GM21619 (cell line): ENCODE data around the gene DGKD.

Experiments used
- ATAC-seq: cut with Tn5 transposase; IDR thresholded peaks from one replicate; pipeline ENCODE4 v1.9.1; 2021; ENCODE audit not compliant: unreplicated experiment

The DGKD gene

DNA sequence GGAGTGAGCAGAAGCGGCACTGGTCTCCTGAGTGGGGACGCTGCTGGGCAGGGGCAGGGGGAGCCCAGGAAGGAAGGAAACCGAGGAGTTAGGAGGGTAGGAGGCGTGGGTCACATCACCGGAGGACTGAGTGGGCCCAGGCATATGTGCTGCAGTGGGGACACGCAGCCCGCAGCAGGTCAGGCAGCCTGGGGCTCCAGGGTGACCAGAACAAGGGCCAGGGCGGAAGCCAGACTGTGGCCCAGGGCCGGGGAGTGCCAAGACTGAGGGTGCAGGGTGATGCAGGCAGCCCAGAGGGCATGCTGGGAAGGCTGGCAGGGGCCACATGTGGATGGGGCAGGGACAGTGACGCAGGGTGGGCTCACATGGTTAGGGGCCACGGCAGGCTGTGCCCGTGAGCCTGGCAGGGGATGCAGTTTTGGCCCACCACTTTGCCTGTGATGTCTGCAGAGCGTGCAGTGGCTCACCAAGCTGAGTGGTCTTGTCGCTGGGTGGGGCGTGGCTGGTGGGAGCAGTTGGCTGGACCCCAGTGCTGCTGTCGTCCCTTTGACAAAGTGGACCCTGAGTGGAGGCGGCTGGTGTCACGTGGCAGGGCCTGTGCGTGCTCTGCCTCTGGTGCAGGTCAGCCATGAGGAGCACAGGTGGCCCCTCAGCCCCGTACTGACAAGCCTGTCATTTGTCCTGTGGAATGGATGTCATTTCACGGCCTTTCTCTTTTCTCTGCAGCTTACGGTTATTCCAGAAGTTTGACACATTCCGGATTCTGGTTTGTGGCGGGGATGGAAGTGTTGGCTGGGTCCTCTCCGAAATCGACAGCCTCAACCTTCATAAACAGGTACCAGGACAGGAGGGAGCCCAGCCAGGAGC is 87.1 kb downstream of the DGKD start:
- ATAC-seq = no peak

DNA sequence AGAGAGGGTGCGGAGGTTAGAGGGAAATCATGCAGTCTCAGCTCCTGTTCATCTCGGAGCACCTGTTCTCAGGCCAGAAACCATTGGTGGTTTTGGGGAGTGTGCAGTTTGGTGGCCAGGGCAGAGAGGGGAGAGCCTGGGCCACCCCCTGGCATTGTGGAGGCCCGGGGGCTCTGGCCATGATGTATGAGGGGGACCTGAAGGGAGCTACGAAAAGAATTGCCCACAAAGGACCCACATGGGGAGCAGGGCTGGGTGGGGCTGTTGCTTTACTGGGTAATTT is 87.7 kb downstream of the DGKD start:
- no peak for ATAC-seq

DNA sequence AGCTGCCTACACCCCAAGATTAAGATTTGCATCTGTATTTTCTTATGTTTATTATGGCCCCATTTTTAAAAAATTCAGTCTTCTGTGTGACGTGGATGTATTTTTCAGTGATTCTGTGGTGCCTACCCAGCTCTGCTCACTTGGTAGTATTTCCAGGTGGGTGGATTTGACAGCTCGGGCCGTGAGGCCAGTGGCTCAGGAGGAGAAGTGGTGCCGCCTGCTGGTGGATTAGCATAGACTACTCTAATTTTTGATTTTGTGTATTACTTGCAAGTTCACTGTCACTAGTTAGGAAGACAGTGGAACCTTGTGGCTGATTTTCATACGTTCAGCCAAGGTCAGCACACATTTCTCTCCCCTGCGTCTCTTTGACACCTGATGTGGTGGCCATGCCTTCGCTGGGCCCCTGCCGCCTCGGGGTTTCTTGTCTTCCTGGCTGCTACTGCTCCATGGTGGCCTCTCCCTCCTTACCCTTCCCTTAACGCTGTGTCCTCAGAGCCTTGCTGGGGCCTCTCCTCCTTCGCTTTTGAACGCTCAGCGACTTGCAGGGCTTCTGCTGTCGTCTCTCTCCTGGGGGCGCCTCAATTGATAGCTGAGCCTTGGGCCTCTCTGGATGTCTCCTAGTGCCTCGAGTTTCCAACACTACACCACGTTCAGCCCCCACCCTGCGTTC is 89.4 kb downstream of the DGKD start:
- peak; percentile 62 for ATAC-seq

DNA sequence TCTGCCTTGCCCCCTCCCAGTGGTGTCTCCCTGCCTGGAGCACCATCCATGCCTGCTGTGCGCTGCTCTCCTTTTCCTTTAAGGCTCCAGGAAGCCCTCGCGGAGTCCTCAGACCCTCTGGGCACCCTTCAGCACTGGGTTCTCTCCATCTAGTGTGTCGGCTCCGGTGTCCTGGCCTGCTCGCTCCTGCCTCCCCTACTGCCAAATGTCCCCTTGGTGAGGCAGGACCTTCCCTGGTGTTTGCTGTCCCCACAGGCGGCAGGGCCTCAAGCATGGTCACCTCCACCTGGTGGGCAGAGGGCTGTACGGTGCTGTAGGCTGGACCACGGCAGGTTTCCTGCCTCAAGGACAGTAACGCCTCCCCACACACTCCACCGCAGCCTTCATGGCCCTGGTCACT is 90.2 kb downstream of the DGKD start:
- no peak for ATAC-seq

DNA sequence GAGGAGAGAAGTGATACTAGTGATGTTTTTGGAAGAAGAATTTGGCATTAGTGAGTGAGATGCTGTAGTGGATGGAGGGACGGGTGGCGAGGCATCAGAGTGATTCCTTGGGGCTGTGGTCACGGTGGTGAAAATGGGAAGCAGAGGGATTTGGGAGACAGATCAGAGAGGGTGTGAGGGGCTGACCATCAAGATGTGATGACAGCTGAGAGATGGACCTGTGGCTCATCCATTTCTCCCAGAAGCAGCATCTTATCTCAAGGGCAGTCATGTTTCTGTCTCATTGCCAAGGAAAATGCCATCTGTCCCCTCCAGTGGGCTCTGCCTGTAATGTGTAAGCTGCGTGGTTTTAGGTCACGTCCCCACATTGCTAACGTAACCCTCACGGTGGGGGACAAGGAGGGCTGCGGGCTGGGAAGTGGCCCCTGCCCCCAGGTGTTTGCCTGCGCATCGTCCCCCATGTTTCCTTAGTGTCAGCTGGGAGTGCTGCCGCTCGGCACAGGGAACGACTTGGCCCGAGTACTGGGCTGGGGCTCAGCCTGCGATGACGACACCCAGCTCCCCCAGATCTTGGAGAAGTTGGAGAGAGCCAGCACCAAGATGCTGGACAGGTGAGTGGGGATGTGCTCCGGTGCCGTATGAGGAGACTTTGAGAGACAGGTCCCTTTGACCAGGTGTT is 91.0 kb downstream of the DGKD start:
- ATAC-seq = no peak

DNA sequence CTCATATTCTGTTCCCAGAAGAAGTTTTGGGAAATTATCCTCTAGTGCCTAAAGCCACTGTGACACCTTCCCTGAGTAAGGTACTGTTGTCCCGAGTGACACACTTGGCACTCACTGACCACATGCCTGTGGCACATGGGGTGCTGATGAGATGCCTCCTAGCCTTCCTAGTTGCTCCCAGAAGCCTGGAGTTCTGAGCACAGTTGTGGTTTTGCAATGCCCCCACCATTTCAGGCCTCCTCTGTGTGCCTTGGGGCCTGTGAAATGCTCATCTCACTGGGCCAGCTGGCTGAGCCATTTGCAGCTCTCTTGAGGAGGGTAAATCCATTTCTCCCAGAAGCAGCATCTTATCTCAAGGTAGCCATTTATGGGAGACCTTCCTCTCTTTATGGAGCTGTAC is 91.8 kb downstream of the DGKD start:
- ATAC-seq = no peak

DNA sequence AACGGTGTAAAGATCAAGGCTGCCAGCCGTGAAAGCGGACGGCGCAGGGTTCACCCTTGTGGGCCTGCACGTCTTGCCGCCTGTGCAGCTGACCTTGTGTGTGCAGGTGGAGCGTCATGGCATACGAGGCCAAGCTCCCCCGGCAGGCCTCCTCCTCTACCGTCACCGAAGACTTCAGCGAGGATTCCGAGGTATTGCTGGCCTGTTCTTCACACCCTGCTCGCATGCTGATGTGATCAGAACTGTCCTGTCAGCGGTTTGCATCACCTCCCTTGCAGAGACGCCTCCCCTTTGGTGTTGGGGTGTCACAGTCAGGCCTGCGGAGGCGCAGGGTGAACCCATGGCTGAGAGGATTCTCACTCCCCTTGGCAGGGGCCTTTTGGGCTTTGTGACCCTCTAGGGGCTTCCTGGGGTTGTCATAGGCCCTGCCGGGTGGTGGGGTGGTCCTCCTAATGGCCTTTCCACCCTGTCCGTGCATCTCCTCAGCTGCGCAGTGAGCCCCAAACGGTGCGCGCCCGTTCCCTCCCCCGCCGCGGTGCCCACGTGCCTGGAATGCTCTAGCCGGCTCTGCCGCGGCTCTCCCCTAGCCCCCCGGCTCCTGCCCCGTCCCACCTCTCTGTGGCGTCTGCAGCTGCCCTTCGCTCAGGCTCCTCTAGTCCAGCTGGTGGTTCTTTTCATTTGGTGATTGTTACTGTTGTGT is 92.5 kb downstream of the DGKD start:
- no peak for ATAC-seq

DNA sequence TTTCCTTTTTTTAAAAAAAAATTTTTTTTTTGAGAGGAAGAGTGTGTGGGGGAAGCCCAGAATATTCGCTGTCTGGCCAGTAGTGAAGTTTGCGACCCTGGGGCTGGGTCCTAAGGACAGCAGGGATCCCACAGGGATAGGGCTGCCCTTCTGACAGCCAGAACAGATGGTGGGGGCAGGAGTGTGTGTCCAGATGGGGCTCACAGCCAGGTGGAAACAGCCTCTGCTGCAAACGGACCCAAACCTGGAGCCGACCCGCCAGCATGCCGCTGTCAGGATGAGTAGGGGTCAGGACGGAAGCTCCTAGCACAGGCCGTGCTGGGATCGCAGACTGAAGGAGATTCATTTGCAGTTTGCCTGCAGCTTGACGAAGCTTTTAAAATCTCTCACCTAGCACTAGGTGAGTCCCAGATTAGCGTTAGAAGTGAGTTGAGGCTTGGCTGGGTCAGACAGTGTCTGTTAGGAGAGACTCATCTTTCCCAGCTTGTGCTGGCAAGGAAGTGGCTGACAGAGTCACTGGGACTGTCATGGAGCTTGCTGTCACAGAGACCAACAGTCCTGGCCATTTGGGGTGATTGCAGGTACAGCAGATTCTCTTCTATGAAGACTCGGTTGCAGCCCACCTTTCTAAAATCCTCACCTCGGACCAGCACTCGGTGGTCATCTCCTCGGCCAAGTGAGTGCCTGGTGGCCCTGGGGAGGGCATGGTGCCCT is 93.4 kb downstream of the DGKD start:
- no peak for ATAC-seq

DNA sequence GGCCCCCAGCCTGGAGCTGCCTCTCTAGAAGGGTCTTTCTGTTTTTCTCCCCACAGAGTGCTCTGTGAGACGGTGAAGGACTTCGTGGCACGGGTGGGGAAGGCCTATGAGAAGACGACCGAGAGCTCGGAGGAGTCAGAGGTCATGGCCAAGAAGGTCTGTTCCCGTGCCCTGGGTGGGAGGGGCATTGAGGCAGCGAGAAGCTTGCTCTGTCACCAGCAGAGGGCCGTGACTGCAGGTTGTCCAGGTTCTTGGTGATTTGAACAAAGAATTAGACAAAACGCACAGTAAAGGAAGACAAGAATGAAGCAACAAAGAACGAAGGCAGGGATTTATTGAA is 93.9 kb downstream of the DGKD start:
- no peak for ATAC-seq

DNA sequence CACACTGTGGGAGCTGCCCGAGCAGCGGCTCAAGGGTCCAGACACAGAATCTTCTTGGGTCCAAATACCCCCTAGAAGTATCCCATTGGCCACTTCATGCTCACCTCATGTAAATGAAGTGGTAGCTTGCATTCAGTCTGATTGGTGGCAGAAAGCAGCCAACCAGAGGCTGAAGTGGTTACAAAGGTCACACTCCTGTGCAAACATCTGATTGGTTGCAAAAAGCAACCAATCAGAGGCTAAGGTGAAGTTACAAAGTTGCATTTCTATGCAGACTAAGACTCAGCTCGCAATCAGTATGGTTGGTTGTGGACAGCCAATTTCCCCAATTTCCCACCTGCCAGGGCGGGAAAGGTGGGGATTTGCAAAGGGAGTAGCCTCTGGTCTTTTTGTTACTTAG is 94.3 kb downstream of the DGKD start:
- no peak for ATAC-seq

DNA sequence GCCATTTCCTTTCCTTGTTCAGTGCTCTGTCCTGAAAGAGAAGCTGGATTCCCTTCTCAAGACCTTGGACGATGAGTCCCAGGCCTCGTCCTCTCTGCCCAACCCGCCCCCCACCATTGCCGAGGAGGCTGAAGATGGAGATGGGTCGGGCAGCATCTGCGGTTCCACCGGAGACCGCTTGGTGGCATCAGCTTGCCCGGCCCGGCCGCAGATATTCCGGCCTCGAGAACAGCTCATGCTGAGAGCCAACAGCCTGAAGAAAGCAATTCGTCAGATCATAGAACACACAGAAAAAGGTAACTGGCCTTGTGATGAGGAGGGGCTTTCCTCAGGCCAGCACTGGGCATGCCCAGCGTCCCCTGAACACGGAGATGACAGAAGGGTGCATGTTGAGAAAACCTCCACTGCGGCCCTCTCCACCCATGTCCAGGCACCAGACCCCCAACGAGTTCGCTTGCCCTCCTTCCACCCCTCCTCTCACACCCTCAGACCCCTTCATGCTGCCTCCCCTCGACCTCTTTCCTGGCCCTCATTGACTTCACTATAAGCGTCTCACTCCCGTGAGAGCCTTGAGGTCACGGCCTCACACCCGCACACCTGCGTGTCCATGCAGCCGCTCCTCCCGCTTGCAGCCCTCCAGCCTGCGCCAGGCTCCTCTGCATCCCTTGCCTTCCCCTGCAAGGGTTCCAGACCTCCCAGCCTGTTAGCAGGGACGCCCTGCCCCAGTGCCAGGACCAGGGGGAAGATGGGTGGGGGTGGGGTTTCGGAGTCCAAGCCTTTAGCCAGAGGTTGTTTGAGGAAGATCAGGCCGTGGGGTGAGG is 95.0 kb downstream of the DGKD start:
- ATAC-seq = no peak

DNA sequence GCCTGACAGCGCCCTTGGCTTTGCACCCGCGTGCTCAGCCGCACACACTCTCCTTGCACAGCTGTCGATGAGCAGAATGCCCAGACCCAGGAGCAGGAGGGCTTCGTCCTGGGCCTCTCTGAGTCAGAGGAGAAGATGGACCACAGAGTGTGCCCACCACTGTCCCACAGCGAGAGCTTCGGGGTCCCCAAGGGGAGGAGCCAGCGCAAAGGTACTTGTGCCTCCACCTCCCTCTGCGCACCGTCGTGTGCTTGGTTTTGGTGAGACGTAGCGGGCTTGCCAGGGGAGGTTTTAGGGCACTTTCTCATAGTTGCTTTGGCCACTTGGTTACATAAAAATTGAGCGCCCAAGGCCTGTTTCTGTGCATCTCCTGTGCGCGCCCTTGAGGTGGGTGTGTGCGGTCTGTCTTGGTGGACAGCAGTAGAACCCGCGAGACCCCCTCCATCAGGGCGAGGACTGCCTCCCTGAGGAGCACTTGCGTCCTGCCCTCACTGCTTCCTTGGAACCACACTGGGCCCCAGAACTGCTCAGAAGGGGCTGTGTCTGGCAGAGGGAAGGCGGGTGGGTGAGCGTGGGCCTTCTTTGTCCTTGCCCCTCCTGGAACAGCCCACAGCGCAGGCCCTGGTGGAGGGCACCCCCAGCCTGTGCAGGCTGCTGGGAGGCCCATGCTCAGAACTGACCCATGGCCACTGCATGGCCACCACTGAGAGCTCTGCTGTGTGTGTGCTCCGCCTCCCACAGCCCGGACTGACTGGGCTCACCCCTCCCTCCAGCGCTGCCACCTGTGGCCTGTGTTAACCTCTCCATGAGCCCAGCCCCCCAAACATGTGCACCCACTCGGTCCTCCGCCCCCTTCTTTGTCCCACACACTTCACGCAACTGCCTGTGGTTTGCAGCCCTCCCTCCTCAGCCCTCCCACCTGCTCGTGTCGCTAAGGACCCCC is 95.9 kb downstream of the DGKD start:
- ATAC-seq = no peak

DNA sequence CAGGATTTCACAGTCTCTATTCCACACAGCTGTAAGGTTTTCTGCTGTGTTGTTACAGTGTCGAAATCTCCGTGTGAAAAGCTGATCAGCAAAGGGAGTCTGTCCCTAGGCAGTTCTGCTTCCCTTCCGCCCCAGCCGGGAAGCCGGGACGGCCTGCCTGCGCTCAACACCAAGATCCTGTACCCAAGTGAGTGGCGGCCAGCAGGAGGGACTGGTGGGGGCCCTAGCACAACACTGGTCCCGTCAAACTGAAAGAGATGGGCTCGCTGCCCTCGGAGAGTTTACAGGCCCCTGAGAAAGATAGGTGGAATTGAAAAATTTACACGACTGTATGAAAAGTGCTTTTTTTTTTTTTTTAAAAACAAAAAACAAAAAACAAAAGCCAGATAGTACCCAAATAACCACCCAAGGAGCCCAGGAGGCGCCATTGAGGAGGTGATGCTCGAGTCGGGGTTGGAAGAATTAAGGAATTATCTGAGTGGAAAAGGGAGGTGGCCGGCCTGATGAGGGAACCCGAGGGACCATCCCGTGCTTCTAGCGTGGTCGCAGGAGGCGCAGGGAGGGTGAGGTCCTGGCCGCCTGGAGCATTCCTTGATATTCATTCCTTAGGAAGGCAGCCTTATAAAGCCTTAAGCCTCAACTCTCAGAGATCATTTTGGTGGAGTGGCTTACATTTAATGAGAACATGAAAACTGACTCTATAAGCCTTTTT is 96.7 kb downstream of the DGKD start:
- ATAC-seq = no peak

DNA sequence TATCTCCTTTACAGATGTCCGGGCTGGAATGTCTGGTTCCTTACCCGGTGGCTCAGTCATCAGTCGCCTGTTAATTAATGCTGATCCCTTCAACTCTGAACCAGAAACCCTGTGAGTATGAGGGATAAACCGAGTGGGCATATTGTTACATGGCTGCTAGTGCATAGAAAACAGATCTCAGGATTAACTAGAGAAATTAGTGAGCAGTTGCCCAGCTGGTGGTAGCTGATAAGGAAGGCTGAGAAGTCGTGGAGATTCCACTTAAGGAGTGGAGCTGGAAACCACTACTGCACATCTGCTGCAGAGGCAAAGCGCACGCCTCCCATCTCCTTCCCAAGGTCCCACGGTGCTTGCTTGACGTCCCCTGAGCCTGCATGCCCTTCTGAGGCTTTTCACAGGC is 97.7 kb downstream of the DGKD start:
- no peak for ATAC-seq

DNA sequence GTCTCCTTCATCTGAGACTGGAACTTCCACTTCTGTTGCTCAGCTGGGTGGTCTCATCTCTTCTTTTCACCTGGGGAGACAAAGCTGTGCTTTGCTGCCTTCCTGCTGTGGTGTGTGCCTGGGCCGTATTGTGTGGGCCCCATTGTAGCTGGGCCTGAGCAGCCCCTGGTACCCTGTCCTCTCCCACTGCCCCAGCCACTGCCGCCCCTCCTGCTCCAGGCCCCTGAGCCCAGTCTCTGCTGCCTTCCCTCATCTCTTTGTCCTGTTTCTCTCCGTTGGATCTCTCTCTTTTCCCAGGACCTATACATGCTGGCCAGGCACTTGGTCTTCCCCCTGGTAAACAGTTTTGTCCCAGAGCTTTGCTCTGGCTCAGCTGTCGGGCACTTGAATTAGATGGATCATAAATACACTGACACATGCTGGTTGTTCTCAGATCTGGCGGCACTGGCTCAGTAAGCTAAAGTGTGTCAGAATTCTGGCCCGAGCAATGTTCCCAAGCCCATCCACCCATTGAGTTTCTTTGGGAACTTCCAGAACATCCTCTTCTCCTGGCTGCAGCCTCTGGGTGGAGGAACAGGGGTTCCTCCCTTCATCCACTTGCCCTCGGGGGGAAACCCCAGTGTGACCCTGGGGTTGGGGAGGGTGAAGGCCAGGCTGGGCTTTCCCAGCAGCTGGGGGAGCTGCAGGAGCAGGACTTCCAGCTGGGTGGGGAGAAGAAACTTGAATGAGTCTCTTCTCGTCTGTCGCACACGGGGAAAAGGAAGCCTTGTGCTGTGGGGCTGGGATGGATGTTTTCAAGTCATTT is 99.0 kb downstream of the DGKD start:
- no peak for ATAC-seq

DNA sequence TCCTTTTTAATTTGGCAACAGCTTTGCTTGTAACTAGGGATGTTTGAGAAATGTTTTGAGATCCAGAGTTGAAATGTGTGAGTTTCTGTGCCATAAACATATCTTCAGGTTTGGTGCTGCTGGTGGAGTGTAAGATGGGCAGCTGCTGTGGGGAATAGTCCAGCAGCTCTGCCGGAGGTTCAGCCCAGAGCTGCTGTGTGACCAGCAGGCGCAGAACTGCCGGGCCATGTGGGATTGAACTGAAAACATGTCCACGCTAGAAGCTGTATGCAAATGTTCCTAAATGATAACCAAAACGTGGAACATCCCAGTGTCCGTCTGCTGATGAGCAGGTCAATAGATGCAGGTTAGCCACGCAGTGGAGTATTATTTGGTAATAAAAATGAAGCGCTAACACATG is 99.6 kb downstream of the DGKD start:
- no peak for ATAC-seq

DNA sequence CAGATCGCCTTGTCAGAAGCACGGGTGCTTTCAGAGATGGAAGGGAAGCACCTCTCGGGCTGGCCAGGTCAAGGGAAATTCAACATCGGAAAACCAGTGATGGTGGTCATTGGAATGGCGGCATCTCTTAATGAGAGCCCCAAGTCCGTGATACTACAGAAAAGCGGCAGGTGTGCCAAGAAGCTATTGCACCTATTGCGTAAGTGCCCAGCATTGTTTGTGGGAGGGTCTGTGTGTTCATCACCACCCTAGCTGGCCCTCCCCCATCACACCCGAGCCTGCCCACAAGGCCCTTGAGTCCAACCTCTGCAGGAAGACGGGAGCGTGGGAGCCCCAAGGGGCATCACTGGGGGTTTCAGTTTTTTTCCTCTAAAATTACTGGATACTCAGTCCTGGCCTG is 100.7 kb downstream of the DGKD start:
- no peak for ATAC-seq

DNA sequence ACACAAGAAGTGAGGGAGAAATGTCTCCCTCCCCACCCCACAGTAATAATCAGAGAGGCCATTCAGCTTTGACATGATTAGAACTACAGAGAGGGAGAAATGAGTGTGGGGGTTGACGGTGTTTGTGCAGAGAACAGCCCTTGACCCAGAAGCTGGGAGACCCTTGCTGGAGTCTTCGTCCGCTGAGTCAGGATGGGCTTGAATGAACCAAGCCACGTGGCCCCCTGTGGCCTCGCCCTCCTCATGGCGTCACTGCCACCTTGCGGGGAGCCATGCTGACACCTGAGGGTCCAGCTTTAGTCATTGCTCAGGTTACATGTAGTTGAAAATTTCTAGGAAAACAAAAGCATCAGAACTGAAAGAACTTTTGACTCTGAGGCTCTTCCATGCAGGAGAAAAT is 101.2 kb downstream of the DGKD start:
- no peak for ATAC-seq
